NCI-H2227 treated with DMSO at 0.1 percent for 48 hours (cell line): Measurements from ENCODE around the gene CTSL.

ENCODE experiments used
- DNase-seq: peaks from one replicate; lab custom pipeline; 2025; lab: John Stamatoyannopoulos, UW

Gene CTSL

DNA sequence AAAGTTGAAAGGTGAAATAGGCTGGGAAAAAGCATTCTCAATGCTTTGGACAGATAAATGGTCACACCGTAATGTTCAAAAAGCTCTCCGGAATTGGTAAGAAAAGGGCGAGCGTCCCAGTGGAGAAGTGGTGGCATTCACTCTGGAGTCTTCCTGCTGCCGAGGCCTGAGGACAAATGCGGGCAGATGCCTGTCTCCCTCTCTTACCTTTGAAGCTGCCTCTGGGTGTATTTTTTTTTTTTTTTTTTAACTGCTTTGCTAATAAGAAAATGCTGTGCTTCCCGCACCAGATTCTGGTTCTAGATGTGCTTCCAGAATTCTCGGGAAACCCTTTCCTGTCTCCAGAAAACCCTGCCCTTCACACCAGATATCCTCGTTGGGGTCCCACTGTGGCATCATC lies 24.4 kb upstream of the CTSL start:
- DNase-seq, result no peak

DNA sequence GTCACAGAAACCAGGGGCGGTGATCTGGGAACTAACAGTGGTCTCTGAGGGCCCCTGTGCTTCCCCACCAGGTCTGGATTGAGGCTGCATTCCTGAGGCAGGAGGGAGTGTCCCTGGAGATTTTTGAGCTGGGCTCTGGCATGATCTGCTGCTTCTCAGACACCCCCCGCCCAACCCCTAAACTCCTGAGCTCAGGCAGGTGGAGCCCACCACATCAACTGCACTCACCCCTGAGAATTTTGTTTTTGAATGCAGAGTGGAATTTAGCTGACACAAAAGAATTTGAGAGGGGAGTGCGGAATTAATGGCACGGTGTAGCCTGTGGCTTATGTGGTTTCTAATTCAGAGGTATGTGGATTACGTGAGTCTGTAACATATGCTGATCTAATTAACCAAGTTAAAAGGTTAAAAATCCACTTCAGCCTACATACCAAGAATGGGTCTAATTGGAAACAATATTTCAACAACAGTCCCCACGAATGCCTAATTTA lies 23.9 kb upstream of the CTSL start:
- DNase-seq, result no peak

DNA sequence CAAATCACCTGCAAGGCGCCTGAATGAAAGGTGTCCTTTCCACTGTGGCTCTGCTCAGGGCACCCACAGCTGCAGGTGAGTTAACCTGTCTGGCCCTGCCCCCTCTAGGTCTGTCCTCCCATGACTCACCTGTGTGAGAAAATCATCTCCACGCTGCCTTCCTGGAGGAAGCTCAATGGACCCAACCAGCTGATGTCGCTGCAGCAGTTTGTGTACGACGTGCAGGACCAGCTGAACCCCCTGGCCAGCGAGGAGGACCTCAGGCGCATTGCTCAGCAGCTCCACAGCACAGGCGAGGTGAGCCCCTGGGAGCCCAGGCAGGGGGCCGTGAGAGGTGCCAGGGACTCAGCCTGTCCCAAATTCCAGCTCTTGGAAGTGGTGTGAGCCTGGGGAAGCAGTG lies 23.0 kb upstream of the CTSL start:
- no peak for DNase-seq

DNA sequence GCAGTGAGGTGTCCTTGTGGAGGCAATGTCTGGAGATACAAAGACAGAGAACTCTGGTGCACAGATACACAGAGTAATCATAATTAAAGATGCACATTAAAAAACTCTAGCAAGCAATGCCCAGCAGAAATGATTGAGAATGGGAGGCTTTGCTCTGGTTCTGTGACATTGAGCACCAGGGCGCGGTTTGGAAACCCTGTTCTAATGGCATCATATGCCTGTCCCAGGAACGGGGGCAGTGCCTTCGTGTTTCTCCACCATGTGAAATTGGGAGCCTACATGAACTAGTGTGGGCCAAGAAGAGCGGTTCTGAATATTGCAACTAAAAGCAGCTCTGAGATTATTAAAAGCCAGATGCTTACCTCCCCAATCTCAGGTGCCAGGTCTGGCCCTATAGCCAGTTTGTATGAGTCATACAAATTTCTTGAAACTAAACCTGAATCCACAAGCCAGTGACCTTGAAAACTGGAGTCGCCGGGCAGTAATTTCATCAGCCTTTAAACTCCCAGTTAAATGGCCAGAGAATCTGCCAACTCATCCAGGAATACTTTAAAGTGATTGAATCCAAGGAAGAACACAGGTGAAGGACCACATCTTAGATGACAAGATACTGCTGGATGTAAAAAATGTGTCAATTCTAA lies 22.2 kb upstream of the CTSL start:
- DNase-seq, result no peak

DNA sequence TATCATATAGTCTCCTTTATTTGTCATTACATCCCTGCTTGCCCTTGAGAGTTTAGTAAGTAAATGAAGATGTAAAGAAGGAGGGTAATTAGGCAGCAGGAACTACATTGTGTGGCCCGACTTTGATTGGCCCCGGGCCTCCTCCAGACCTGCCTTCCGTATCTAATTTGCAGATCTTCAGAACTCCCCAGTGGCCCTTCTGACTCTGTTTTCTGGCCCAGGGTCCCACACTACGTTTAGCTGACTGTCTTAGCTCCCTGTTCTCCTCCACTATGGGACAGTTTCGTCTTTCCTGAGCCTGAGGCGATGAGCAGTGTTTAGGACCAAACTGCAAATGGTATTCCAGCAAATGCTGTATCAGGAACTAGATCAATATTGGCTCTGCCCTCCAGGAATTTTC lies 21.6 kb upstream of the CTSL start:
- no peak for DNase-seq

DNA sequence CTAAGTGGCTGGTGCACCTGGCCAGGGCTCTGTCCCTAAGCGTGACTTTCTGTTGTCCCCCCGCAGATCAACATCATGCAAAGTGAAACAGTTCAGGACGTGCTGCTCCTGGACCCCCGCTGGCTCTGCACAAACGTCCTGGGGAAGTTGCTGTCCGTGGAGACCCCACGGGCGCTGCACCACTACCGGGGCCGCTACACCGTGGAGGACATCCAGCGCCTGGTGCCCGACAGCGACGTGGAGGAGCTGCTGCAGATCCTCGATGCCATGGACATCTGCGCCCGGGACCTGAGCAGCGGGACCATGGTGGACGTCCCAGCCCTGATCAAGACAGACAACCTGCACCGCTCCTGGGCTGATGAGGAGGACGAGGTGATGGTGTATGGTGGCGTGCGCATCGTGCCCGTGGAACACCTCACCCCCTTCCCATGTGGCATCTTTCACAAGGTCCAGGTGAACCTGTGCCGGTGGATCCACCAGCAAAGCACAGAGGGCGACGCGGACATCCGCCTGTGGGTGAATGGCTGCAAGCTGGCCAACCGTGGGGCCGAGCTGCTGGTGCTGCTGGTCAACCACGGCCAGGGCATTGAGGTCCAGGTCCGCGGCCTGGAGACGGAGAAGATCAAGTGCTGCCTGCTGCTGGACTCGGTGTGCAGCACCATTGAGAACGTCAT lies 19.7 kb upstream of the CTSL start:
- no peak for DNase-seq

DNA sequence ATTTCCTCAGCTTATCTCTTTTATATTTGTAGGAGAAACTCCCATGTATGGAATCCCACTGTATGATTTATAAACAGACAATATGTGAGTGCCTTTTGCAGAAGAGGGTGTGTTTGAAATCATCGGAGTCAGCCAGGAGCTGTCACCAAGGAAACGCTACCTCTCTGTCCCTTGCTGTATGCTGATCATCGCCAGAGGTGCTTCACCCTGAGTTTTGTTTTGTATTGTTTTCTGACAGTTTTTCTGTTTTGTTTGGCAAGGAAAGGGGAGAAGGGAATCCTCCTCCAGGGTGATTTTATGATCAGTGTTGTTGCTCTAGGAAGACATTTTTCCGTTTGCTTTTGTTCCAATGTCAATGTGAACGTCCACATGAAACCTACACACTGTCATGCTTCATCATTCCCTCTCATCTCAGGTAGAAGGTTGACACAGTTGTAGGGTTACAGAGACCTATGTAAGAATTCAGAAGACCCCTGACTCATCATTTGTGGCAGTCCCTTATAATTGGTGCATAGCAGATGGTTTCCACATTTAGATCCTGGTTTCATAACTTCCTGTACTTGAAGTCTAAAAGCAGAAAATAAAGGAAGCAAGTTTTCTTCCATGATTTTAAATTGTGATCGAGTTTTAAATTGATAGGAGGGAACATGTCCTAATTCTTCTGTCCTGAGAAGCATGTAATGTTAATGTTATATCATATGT lies 18.0 kb upstream of the CTSL start:
- DNase-seq, result no peak

DNA sequence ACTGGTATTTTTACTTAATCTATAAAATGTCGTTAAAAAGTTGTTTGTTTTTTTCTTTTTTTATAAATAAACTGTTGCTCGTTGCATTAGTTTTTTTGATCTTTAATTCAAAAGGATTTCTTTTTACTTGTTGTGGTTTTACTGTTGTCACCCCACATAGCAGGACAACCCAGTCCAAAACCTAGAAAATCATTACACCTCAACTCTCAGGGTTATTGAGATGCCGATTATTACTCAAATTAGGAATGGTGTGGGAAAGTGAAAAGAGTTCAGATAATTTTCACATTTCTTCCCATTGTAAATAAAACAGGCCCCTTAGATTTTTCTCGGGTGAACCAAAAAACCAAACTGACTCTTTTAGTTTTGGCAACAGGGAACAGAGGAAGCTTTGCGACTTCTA lies 17.4 kb upstream of the CTSL start:
- no peak for DNase-seq

DNA sequence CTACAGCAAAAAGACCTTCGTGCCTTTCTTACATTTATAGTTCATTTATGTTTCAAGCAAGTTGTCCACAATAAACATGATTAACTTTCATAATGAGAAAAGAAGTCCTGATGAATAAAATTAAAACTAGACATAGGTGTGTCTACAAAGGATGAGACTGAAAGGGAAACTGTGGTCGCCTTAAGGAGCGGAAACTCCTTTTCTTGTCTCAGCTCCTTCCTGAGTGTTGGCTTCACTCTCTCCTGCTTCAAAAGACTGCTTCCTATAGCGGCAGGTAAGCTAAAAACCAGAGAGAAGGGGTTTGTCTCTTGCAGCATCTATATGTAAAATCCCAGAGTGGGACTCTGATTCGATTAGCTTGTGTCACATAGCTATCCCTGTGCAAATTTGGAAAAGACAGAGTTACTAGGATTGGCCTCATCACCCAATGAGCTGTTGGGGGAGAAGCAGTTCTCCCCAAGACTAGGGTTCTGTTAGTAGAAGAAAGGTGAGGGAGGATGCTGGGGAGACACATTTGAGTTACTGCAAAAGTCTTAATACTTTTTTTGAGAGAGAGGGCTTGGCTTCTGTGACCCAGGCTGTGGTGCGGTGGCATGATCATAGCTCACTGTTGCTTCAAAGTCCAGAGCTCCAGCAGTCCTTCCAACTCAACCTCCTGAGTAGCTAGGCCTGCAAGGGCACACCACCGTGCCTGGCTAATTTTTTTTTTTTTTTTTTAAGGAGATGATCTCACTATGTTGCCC lies 16.8 kb upstream of the CTSL start:
- DNase-seq, result no peak

DNA sequence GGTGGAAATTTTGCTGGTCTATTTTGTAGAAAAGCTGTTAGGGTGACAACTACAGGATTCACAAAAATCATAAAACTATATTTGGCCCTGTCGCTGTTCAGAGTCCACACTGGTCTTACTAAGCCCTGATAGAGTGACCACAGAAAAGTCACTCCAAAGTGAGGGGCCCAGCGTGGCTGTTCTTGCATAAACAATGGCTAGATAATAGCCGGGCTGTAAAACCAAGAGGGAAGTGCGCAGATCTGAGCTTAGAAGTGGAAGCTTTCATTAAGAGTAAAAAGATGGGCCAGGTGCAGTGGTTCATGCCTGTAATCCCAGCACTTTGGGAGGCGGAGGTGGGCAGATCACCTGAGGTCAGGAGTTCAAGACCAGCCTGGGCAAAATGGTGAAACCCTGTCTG lies 15.5 kb upstream of the CTSL start:
- no peak for DNase-seq

DNA sequence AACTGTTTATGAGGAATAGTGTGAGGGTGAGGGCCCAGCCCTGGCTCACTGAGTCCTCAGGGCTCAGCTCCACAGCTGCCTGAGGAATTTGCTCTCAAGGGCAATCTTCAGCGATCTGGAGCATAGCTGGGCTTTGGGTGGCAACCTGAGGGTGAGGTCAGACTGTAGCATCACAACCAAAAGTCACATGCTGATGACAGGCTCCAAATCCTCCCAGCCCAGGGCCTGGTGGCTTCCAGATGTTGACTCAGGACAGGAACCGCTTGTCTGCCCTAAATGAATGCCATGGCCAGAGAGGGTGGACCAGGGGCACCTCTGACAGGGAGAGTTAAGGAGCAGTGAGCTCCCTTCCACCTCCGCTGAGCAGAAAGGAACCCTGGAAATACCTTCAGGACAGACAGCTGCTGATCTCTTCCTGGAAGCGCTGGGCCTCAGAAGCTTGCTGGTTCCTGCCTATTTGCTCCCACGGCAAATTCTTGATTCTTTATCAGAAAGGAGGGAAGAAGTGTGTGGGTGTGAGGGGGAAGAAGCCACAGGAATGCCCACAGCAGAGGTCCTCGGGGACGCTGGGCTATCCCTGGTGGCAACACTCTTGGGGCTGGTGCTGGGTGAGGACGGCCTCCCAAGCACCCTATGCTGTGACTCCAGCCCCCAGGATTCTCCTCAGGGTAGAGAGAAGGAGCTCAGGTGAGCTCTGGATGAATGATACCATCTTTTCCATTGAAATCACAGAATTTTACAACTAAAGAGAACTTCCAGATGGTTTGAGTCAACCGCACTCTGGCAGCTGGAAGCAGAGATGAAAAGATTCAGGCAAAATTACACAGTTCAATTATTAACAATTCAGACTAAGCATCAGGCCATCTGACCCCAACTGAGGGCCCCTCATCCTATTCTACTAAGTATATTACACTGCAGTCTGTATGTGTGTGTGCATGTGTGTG lies 13.8 kb upstream of the CTSL start:
- DNase-seq, result no peak

DNA sequence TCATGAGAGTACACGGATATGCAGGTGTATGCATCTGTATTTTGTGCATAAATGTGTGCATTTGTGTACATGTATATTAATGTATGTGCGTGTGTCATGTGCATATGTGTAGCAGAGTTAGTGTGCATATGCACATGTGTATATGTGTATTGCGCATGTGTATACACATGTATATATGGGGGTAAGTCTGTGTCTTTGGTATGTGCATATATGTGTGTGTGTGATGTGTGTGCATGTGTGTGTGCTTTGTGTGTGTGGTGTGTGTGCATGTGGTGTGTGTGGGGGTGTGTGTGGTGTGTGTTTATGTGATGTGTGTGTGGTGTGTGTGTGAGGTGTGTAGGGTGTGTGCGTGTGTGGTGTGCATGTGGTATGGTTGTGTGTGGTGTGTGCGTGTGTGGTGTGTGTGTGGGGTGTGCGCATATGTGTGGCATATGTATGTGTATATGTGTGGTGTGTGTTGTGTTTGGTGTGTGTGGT lies 13.1 kb upstream of the CTSL start:
- no peak for DNase-seq

DNA sequence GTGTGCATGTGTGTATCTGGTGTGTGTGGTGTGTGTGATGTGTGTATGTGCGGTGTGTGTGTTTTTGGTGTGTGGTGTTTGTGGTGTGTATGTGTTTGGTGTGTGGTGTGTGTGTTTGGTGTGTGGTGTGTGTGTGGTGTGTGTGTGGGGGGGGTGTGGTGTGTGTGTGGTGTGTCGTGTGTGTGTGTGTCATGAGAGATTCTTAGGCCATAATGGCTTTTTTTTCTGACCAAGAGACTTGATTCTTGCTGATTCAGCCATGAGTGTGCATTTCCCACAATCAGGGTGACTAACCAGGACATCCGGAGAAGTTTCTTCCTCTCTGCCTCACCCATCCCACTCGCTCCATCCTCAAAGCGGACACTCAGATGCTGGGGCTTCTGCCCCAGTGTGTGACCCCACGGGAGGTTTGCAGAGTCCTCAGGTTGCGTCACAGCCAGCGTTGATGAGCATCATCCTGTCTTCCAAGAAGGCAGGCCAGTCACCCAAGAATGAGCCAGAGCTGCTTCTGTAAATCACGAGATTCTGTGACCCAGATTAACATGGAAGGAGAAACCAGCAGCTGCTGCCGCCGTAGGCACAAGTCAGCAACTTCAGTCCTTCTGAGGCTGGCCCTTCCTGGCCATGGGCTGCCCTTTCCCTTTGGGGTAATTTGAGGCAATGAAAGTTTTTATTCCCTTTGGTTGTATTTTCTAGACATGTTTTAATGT lies 12.5 kb upstream of the CTSL start:
- no peak for DNase-seq

DNA sequence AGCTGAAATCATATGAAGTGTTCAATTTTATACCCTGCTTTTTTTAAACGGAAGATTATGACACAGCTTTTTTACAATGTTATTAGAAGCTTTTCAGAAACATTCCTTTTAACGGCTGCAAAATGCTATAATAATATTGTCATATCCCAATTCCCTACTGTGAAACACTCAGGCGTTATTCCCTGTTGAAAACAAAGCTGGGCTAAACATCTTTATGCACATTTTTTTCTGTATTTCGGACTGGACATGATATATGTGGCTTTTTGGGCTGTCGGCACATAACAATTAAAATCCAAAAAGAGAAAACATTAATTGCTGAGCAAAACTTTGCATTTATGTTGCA lies 12.0 kb upstream of the CTSL start:
- no peak for DNase-seq

DNA sequence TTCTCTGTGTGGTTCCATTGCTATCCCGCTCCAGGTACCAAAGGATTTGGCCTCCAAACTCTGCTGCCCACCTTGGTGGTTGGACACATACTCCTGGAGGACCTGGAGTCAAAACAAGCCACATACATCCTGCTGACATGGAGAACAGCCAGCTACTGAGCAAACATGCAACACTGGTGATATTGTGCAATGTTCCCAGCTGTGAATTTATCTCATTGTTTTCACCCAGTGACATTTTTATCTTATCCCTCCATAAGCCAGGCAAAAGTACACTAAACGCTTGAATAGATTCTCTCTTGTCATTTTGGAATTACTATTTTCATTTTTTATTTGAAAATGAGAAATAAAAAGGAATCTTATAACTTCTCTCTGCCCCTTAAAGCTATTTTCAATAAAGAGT lies 11.1 kb upstream of the CTSL start:
- no peak for DNase-seq

DNA sequence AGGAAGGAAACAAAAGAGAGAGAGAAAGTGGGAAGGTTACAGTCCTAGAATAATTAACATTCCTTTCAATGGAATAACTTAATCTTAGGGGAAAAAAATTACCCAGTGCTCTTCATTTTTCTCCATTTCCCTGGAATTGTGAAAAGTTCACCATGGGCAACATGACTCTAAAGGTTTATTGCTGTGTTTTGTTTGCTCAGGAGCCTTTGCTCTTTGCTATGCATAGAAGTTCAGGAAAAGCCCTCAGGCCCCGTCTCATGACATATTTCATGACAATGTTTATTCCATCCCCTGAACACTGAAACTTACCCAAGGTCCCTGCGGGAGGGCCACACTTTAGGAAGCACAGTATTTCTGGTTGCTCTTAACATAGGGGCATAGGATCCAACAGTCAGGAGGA lies 9.8 kb upstream of the CTSL start:
- no peak for DNase-seq

DNA sequence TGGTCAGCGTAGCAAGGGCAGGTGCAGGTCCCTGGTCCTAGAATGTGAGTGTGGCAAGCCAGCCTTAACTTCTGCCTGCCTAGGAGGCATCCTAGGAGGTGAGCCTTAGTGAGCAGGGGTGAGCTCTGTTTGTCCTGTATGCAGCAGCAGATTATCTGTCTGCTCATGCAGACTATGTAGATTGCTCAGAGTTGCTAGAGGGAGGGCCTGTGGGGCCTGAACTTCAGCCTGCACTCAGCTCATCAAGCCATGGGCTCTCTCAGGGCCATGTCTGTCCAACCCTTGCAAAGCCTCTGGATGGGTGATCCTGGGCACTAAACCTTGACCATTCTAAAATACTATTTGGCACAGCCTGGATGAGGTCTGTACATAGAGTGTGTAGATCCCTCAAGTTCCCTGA lies 8.5 kb upstream of the CTSL start:
- no peak for DNase-seq

DNA sequence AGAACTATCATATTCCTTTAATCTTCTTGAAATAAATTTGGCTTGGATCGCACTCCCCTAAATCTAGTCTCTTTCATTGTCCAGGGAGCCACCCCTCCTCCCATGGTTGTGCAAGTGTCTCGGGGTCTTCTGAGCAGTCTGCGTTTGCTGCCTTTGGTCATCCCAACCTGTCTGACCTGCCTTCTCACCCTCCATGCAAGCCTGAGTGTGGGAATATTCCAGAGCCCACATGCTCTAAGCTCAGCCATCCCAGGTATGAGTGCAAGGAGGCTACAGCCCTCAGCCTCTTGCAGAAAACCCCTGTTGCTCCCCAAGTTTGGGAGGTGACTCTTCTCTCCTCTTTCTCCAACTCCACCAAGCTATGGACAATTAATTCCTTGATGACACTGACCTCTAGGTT lies 7.7 kb upstream of the CTSL start:
- DNase-seq, result no peak

DNA sequence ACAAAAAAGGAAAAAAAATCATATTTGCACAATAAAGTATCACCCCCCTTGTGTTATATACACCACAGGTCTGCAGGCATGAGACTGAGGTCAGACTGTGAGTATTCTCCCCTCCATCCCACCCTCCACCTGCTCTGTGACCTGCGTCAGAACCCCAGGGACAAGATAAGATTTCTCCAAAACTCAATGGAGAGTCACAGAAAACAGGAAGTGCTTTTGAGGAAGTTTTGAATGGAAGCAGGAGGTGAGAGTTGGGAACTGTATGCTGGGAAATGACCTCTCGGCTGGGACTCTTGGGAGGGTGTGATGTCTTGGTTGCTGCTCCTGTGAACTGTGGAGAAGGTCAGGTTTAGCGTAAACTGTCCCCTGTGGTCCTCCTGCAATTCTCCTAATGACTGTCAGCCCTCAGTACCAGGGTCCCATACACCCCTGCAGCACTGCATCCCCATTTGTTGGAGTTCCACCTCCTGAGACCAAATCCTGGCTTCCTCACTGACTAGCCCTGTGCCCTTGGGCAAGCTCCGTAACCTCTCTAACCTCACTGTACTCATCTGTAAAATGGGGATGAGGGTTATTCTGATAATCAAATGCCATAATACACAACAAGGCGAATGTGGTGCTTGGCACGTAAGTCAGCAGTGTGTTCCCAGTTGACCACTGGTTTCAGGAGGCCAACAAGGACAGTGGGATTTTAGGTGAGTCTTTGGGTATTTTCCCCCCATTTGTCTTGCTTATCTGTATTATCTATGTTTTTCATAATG lies 6.9 kb upstream of the CTSL start:
- DNase-seq, result no peak

DNA sequence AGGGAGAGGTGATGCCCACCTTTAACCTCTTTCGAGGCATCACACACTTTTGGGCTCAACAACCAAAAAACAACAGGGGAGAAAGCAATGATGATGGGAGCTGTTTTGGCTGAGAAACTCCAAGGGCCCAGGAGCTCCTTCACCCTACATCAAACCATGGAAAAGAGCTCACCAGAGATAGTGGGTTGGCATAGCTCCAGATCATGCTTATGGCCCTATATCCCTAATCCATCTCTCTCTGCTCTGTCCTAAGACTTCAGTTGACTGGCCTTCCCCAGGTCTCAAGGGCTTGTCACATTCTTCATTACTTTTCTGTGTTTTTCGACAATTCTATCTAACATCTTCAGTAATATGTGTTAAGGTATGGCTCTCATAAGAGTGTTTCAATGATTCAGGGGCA lies 5.7 kb upstream of the CTSL start:
- no peak for DNase-seq
